H1 (cell line): ENCODE results near the gene NFASC. TPM values are rescaled to one million over a fixed set of nuclear protein-coding genes. Genes with fewer than 3 reads are reported as not detected.

Experiments
- CTCF ChIA-PET: fragments of 300-600 bp; sonication (Branson Sonifier 250); formaldehyde crosslinking; loops from one replicate; lab custom pipeline; 2021; ENCODE audit not compliant: partially characterized antibody; lab: Charles Lee
- POLR2A ChIA-PET: fragments of 300-600 bp; sonication (Branson Sonifier 250); formaldehyde crosslinking; loops from one replicate; lab custom pipeline; 2021; ENCODE audit warnings: inconsistent platforms; ENCODE audit not compliant: partially characterized antibody; lab: Charles Lee
- DNase-seq, 2 experiments: peaks; one replicate each; pipeline versions ENCODE4 v3.0.0 to v3.0.0-alpha.2; 2010 to 2022; ENCODE audit warnings: low spot score in 2 of 2, low read depth in 1 of 2, mixed read lengths in 1 of 2
- FAIRE-seq: peaks from 2 replicates; lab custom pipeline; 2011; peaks lifted over from hg19 to GRCh38; lab: Jason Lieb, UNC
- H2AFZ ChIP-seq: 2 replicates; pipeline ENCODE4 v1.8.1; 2012; ENCODE audit warnings: low read length, inconsistent platforms
- H2AK5ac ChIP-seq: 2 replicates; pipeline ENCODE4 v1.6.1; 2013; ENCODE audit warnings: low read depth, low read length
- H2BK120ac ChIP-seq: replicated peaks from 2 replicates; pipeline ENCODE3; 2013; ENCODE audit warnings: low read depth, low read length, inconsistent platforms
- H2BK12ac ChIP-seq: 2 replicates; pipeline ENCODE4 v1.6.1; 2013; ENCODE audit warnings: low read depth, low read length
- H2BK15ac ChIP-seq: 2 replicates; pipeline ENCODE4 v1.6.1; 2013; ENCODE audit warnings: low read length
- H2BK20ac ChIP-seq: 2 replicates; pipeline ENCODE4 v1.6.1; 2013; ENCODE audit warnings: low read length
- H2BK5ac ChIP-seq: 2 replicates; pipeline ENCODE4 v1.6.1; 2013; ENCODE audit warnings: low read depth, low read length
- H3K14ac ChIP-seq: 2 replicates; pipeline ENCODE4 v1.6.1; 2013; ENCODE audit warnings: inconsistent platforms; ENCODE audit not compliant: insufficient read length
- H3K18ac ChIP-seq: 2 replicates; pipeline ENCODE4 v1.6.1; 2013; ENCODE audit warnings: low read length; ENCODE audit errors: extremely low read depth
- H3K23ac ChIP-seq: 2 replicates; pipeline ENCODE4 v1.6.1; 2013; ENCODE audit warnings: inconsistent platforms; ENCODE audit not compliant: insufficient read length
- H3K23me2 ChIP-seq: 2 replicates; pipeline ENCODE4 v1.6.1; 2013; ENCODE audit warnings: low read depth, low read length
- H3K27ac ChIP-seq: 2 replicates; pipeline ENCODE4 v1.6.1; 2011; ENCODE audit warnings: low read depth, low read length, inconsistent platforms
- H3K27me3 ChIP-seq, 4 experiments: replicated peaks in 1 of 4; 1 replicate in 1 of 4; 2 replicates in 3 of 4; pipeline versions ENCODE4 v1.6.1 to v1.8.1; 2011 to 2013; ENCODE audit warnings: low read length in 3 of 4, mild to moderate bottlenecking in 3 of 4, inconsistent platforms in 2 of 4, mixed read lengths in 2 of 4, moderate library complexity in 1 of 4; ENCODE audit not compliant: control insufficient read depth in 3 of 4, insufficient read depth in 3 of 4; ENCODE audit errors: extremely low read depth in 1 of 4
- H3K36me3 ChIP-seq, 4 experiments: 2 replicates each; pipeline versions ENCODE4 v1.6.1 to v1.8.1; 2011 to 2013; ENCODE audit warnings: mild to moderate bottlenecking in 4 of 4, low read length in 3 of 4, moderate library complexity in 2 of 4, control low read depth in 1 of 4, inconsistent platforms in 1 of 4; ENCODE audit not compliant: insufficient read depth in 4 of 4, control insufficient read depth in 2 of 4
- H3K4ac ChIP-seq: replicated peaks from 2 replicates; pipeline ENCODE3; 2013; ENCODE audit warnings: low read length, low read depth, mixed read lengths, inconsistent platforms; ENCODE audit not compliant: insufficient read length
- H3K4me1 ChIP-seq, 4 experiments: replicated peaks in 1 of 4; 1 replicate in 1 of 4; 2 replicates in 3 of 4; pipeline versions ENCODE4 v1.6.1 to v1.8.1; 2011 to 2013; ENCODE audit warnings: low read length in 3 of 4, inconsistent platforms in 2 of 4, mixed read lengths in 1 of 4; ENCODE audit not compliant: insufficient read depth in 4 of 4, control insufficient read depth in 3 of 4
- H3K4me2 ChIP-seq, 2 experiments: 2 replicates each; pipeline versions ENCODE4 v1.6.1 to v1.8.1; 2011 to 2013; ENCODE audit warnings: low read depth in 2 of 2, low read length in 2 of 2, control low read depth in 1 of 2, inconsistent platforms in 1 of 2, mild to moderate bottlenecking in 1 of 2; ENCODE audit not compliant: insufficient read depth in 1 of 2
- H3K4me3 ChIP-seq, 4 experiments: fragments of 200-600, 300-600 bp in 1 of 4; sonication (generic), shearing (Covaris generic), sonication (Bioruptor Twin) in 1 of 4; 2 replicates each; pipeline versions ENCODE4 v1.5.1 to v1.8.1; 2011 to 2016; ENCODE audit warnings: low read length in 4 of 4, low read depth in 3 of 4, control low read depth in 2 of 4, inconsistent platforms in 2 of 4, mild to moderate bottlenecking in 2 of 4, mixed read lengths in 1 of 4, moderate library complexity in 1 of 4; ENCODE audit not compliant: insufficient read depth in 2 of 4; ENCODE audit errors: extremely low read depth in 1 of 4
- H3K56ac ChIP-seq: replicated peaks from 2 replicates; pipeline ENCODE3; 2013; ENCODE audit warnings: low read depth, mild to moderate bottlenecking, mixed read lengths, low read length, inconsistent platforms; ENCODE audit not compliant: insufficient read length
- H3K79me1 ChIP-seq: 2 replicates; pipeline ENCODE4 v1.6.1; 2013; ENCODE audit warnings: low read depth, low read length, control low read depth
- H3K79me2 ChIP-seq, 2 experiments: 2 replicates each; pipeline versions ENCODE4 v1.6.1 to v1.8.1; 2012 to 2013; ENCODE audit warnings: low read length in 2 of 2, mild to moderate bottlenecking in 2 of 2, inconsistent platforms in 1 of 2; ENCODE audit not compliant: insufficient read depth in 2 of 2, control insufficient read depth in 1 of 2
- H3K9ac ChIP-seq, 4 experiments: replicated peaks in 1 of 4; 1 replicate in 1 of 4; 2 replicates in 3 of 4; pipeline versions ENCODE4 v1.6.1 to v1.8.1; 2011 to 2013; ENCODE audit warnings: low read depth in 3 of 4, low read length in 3 of 4, control low read depth in 2 of 4, mild to moderate bottlenecking in 2 of 4, moderate library complexity in 2 of 4, inconsistent platforms in 1 of 4; ENCODE audit errors: extremely low read depth in 1 of 4
- H3K9me3 ChIP-seq, 2 experiments: 2 replicates each; pipeline versions ENCODE4 v1.6.1 to v1.8.1; 2012 to 2013; ENCODE audit warnings: mild to moderate bottlenecking in 2 of 2, moderate library complexity in 2 of 2, control low read depth in 1 of 2, inconsistent platforms in 1 of 2, low read depth in 1 of 2, low read length in 1 of 2, mixed read lengths in 1 of 2; ENCODE audit not compliant: insufficient read depth in 2 of 2
- H4K20me1 ChIP-seq, 2 experiments: replicated peaks in 1 of 2; 2 replicates each; pipeline versions ENCODE3 to v1.8.1; 2011 to 2013; ENCODE audit warnings: inconsistent platforms in 2 of 2, low read length in 2 of 2, mild to moderate bottlenecking in 1 of 2; ENCODE audit not compliant: insufficient read depth in 2 of 2, control insufficient read depth in 1 of 2
- H4K5ac ChIP-seq: 2 replicates; pipeline ENCODE4 v1.6.1; 2013; ENCODE audit warnings: low read length, low read depth, mixed read lengths, inconsistent platforms; ENCODE audit not compliant: insufficient read length
- H4K8ac ChIP-seq: 2 replicates; pipeline ENCODE4 v1.8.0; 2013; ENCODE audit warnings: mild to moderate bottlenecking, moderate library complexity, low read length, inconsistent platforms; ENCODE audit not compliant: insufficient read depth; ENCODE audit errors: extremely low read depth
- H4K91ac ChIP-seq: replicated peaks from 2 replicates; pipeline ENCODE3; 2013; ENCODE audit warnings: low read length, mixed read lengths, inconsistent platforms; ENCODE audit not compliant: insufficient read length
- BCL11A ChIP-seq, 2 experiments: IDR thresholded peaks; one replicate each; pipeline ENCODE4 v1.6.1; 2011; ENCODE audit warnings: low read depth in 2 of 2, low read length in 2 of 2, mild to moderate bottlenecking in 2 of 2
- FOSL1 ChIP-seq: IDR thresholded peaks from 2 replicates; pipeline ENCODE4 v1.6.1; 2011; ENCODE audit warnings: mild to moderate bottlenecking, low read depth, low read length, moderate library complexity; ENCODE audit not compliant: insufficient read depth
- GABPA ChIP-seq: IDR thresholded peaks from 2 replicates; pipeline ENCODE4 v1.6.1; 2011; ENCODE audit warnings: mild to moderate bottlenecking, low read length, moderate library complexity, borderline replicate concordance; ENCODE audit not compliant: insufficient read depth
- KDM1A ChIP-seq: fragments of 200-600, 300-600 bp; sonication (generic); IDR thresholded peaks from 2 replicates; pipeline ENCODE4 v1.7.1; 2016; ENCODE audit warnings: mild to moderate bottlenecking, low read length, borderline replicate concordance
- POLR2A ChIP-seq, 2 experiments: IDR thresholded peaks; 1 replicate in 1 of 2; 2 replicates in 1 of 2; pipeline ENCODE4 v1.6.1; 2011; ENCODE audit warnings: low read depth in 2 of 2, low read length in 2 of 2, mild to moderate bottlenecking in 2 of 2; ENCODE audit errors: control extremely low read depth in 1 of 2
- SIRT6 ChIP-seq: IDR thresholded peaks from one replicate; pipeline ENCODE4 v1.7.1; 2012; ENCODE audit warnings: low read length, inconsistent platforms
- TEAD4 ChIP-seq: IDR thresholded peaks from 2 replicates; pipeline ENCODE4 v1.6.1; 2012; ENCODE audit warnings: low read depth, low read length, inconsistent platforms, mixed read lengths
- ZNF274 ChIP-seq: IDR thresholded peaks from 2 replicates; pipeline ENCODE4 v1.7.0; 2012; ENCODE audit warnings: low read length, borderline replicate concordance; ENCODE audit errors: extremely low read depth
- WGBS, 2 experiments: shearing (Covaris generic) in 1 of 2; methylation state at CpG; one replicate each; pipeline versions ENCODE4 v1.1.6 to v1.1.7; 2013 to 2015; ENCODE audit warnings: low lambda C conversion rate in 2 of 2, mixed read lengths in 2 of 2, inconsistent platforms in 1 of 2, low coverage in 1 of 2, missing lambda C conversion rate in 1 of 2; ENCODE audit not compliant: insufficient replicate concordance in 2 of 2, insufficient coverage in 1 of 2, insufficient read length in 1 of 2; ENCODE audit errors: extremely low coverage in 1 of 2, missing lambda C conversion rate in 1 of 2; 5-methylcytosine and 5-hydroxymethylcytosine counted together
- polyA plus RNA-seq, 7 experiments: library from polyadenylated mRNA; depleted of rRNA in 3 of 7; stranded (reverse) in 5 of 7; unstranded in 2 of 7; fragments of >200 nt in 5 of 7; fragments of 200-250 nt in 2 of 7; gene quantifications; 1 replicate in 5 of 7; 2 replicates in 1 of 7; 4 replicates in 1 of 7; pipeline versions ENCODE4 v1.2.1 to v1.2.3, GENCODE V29; 2011 to 2013; ENCODE audit warnings: missing spikeins in 2 of 7, mixed read lengths in 2 of 7
- total RNA-seq: library from RNA; stranded (reverse); fragmentation: NEBNext Ultra II Directional; extraction: Animal tissue kit (Norgen Biotek cat#: 25700); gene quantifications from 2 replicates; pipeline ENCODE4 v1.2.1, GENCODE V29; 2021
- TF ChIP-seq, protein P1 (sequence below): IDR thresholded peaks from 2 replicates; pipeline ENCODE4 v1.6.1; 2012; ENCODE audit warnings: inconsistent platforms
- TF ChIP-seq, protein P2 (sequence below): IDR thresholded peaks from 2 replicates; pipeline ENCODE4 v1.6.1; 2012; ENCODE audit warnings: low read length, inconsistent platforms
- TF ChIP-seq, protein P3 (sequence below): IDR thresholded peaks from 2 replicates; pipeline ENCODE4 v1.6.1; 2011; ENCODE audit warnings: low read length, improper control_type of control experiment

Gene NFASC
- total and polyA plus RNA-seq, 2 of the 8 experiments (the other 6 are each of a cell fraction or from before 2014, with no cell fraction given), result 5.0 to 15.2 TPM

DNA sequence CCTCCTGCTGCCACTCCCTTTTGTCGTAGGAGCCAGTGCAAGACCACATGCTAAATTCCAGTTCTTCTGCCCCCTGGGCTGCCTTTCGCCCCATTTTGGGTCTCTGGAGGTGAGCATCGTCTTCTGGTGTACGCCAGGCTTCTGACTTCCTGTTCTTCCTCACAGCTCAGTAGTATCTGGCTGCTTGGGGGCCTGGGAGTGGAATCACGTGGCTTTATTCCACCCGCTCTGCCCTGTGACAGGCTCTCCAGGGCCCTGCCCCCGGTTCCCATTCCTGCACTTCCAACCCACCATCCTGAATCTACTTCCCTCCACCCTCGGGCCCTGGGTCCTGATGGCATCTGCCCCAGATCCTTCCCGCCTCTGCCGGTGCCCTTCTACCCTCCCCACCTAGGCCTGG, 3.6 kb downstream of the NFASC start:
- H3K4me2 ChIP-seq, result no peak overlapping the region
- DNase-seq, result no peak
- no peak overlapping the region for H2AFZ ChIP-seq
- no peaks in the 10 kb centered on the region for H3K23me2 ChIP-seq
- no peaks in the 10 kb centered on the region for H4K20me1 ChIP-seq
- no peak overlapping the region for H4K8ac ChIP-seq
- H3K27me3 ChIP-seq, result no peaks in the 10 kb centered on the region
- H3K18ac ChIP-seq, result no peak overlapping the region
- no peak overlapping the region for H2AK5ac ChIP-seq
- H4K5ac ChIP-seq, result no peak overlapping the region
- H3K9me3 ChIP-seq, result no peaks in the 10 kb centered on the region
- H3K36me3 ChIP-seq, result no peaks in the 10 kb centered on the region
- H2BK15ac ChIP-seq, result no peak overlapping the region
- H3K4me1 ChIP-seq, result peaks cover 0 to 10% (median under 1%) of the 10 kb centered on the region in 4 experiments; a peak in 4 of 7 replicates
- no peak overlapping the region for H2BK120ac ChIP-seq
- H3K56ac ChIP-seq, result no peak overlapping the region
- no peak overlapping the region for H2BK5ac ChIP-seq
- no peaks in the 10 kb centered on the region for H3K79me2 ChIP-seq
- no peak overlapping the region for H3K14ac ChIP-seq
- no peak overlapping the region for H3K27ac ChIP-seq
- no peak for FAIRE-seq
- H3K79me1 ChIP-seq, result no peaks in the 10 kb centered on the region
- ChIA-PET CTCF (no interaction called here), POLR2A (no interaction called here)
- no peak overlapping the region for H3K23ac ChIP-seq
- no peak overlapping the region for H2BK12ac ChIP-seq
- H4K91ac ChIP-seq, result no peak overlapping the region
- H3K4ac ChIP-seq, result no peak overlapping the region
- H3K4me3 ChIP-seq, result no peak overlapping the region
- H3K9ac ChIP-seq, result no peak overlapping the region
- WGBS, 2 experiments, result 89% methylated on average over 10 of the region's 10 CpGs; no CpG with 5 or more reads in 1 of the 2 experiments
- H2BK20ac ChIP-seq, result no peak overlapping the region
- TF ChIP-seq, protein P1, sequence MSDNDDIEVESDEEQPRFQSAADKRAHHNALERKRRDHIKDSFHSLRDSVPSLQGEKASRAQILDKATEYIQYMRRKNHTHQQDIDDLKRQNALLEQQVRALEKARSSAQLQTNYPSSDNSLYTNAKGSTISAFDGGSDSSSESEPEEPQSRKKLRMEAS, result no peak
- TF ChIP-seq SIRT6, result no peak
- TF ChIP-seq TEAD4, result no peak
- no peak for TF ChIP-seq BCL11A (IDR thresholded peaks at IDR 0.05; ENCODE audit: low read depth in 2 of 2, low read length in 2 of 2)
- TF ChIP-seq GABPA, result no peak
- no peak for TF ChIP-seq ZNF274
- TF ChIP-seq, protein P2, sequence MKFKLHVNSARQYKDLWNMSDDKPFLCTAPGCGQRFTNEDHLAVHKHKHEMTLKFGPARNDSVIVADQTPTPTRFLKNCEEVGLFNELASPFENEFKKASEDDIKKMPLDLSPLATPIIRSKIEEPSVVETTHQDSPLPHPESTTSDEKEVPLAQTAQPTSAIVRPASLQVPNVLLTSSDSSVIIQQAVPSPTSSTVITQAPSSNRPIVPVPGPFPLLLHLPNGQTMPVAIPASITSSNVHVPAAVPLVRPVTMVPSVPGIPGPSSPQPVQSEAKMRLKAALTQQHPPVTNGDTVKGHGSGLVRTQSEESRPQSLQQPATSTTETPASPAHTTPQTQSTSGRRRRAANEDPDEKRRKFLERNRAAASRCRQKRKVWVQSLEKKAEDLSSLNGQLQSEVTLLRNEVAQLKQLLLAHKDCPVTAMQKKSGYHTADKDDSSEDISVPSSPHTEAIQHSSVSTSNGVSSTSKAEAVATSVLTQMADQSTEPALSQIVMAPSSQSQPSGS, result no peak
- TF ChIP-seq POLR2A (IDR thresholded peaks at IDR 0.05; ENCODE audit: control extremely low read depth in 1 of 2, low read depth in 2 of 2, low read length in 2 of 2), result no peak
- TF ChIP-seq, protein P3, sequence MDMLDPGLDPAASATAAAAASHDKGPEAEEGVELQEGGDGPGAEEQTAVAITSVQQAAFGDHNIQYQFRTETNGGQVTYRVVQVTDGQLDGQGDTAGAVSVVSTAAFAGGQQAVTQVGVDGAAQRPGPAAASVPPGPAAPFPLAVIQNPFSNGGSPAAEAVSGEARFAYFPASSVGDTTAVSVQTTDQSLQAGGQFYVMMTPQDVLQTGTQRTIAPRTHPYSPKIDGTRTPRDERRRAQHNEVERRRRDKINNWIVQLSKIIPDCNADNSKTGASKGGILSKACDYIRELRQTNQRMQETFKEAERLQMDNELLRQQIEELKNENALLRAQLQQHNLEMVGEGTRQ, result no peak
- no peak for TF ChIP-seq FOSL1
- TF ChIP-seq KDM1A, result no peak
